Stomach (tissue), 9 donors: ENCODE data around the gene GPBP1. TPM values are rescaled to one million over a fixed set of nuclear protein-coding genes. Genes with fewer than 3 reads are reported as not detected.

ENCODE experiments used
- DNase-seq, 2 donors: peaks; one replicate each; pipeline versions ENCODE4 v3.0.0 to v3.0.0-alpha.2; 2013 to 2019
- H3K27ac ChIP-seq, 5 donors: fragments of 200-600 bp in 4 of 5; sonication (generic) in 4 of 5; one replicate each; pipeline ENCODE4 v1.5.1; 2013 to 2019; ENCODE audit warnings: mild to moderate bottlenecking in 1 of 5, moderate library complexity in 1 of 5
- H3K27me3 ChIP-seq, 3 donors: fragments of 200-600 bp; sonication (generic); one replicate each; pipeline ENCODE4 v1.5.1; 2017 to 2019; ENCODE audit warnings: mixed run types in 1 of 3
- H3K36me3 ChIP-seq, 4 donors: fragments of 200-600 bp; sonication (generic); 1 replicate in 3 of 4; 2 replicates in 1 of 4; pipeline ENCODE4 v1.5.1; 2016 to 2019
- H3K4me1 ChIP-seq, 4 donors: fragments of 200-600 bp; sonication (generic); one replicate each; pipeline ENCODE4 v1.5.1; 2016 to 2019
- H3K4me3 ChIP-seq, 4 donors: fragments of 200-600 bp; sonication (generic) in 3 of 4; one replicate each; pipeline ENCODE4 v1.5.1; 2016 to 2019; ENCODE audit warnings: mild to moderate bottlenecking in 1 of 4
- H3K9me3 ChIP-seq, 4 donors: fragments of 200-600 bp; sonication (generic); one replicate each; pipeline ENCODE4 v1.5.1; 2016 to 2019
- CTCF ChIP-seq, 7 experiments: fragments of 450-650 bp in 4 of 7; fragments of 200-600 bp in 3 of 7; sonication (generic) in 3 of 7; IDR thresholded peaks; one replicate each; pipeline ENCODE4 v1.5.1; 2016 to 2019; ENCODE audit warnings: antibody characterized with exemption in 7 of 7, control low read depth in 2 of 7, mild to moderate bottlenecking in 1 of 7
- EP300 ChIP-seq: sonication (generic); formaldehyde crosslinking; IDR thresholded peaks from one replicate; pipeline ENCODE4 v1.6.1; 2017; ENCODE audit warnings: antibody characterized with exemption
- POLR2A ChIP-seq, 4 donors: fragments of 450-650 bp; IDR thresholded peaks; one replicate each; pipeline ENCODE4 v1.6.1; 2016; ENCODE audit warnings: antibody characterized with exemption in 4 of 4, control low read depth in 2 of 4, mild to moderate bottlenecking in 1 of 4, moderate library complexity in 1 of 4
- POLR2AphosphoS5 ChIP-seq, 3 donors: sonication (generic); formaldehyde crosslinking; IDR thresholded peaks; one replicate each; pipeline ENCODE4 v1.6.1; 2016; ENCODE audit warnings: antibody characterized with exemption in 3 of 3
- WGBS, 5 donors: extraction: QIAGEN DNeasy Blood & Tissue Kit in 3 of 5; methylation state at CpG; one replicate each; pipeline versions ENCODE4 v1.1.5 to v1.1.7; 2013 to 2018; 5-methylcytosine and 5-hydroxymethylcytosine counted together
- intact Hi-C: fragments of 100-400 bp; cut with DNase I; formaldehyde crosslinking; loops from one replicate; pipeline ENCODE4 v1.15.1; 2023; ENCODE audit warnings: low total_unique reads
- polyA plus RNA-seq, 3 donors: library from polyadenylated mRNA; stranded (reverse); fragments of 200-250 nt; gene quantifications; one replicate each; pipeline ENCODE4 v1.2.3, GENCODE V29; 2013
- total RNA-seq, 5 donors: library from RNA; depleted of rRNA; stranded (reverse); fragments of >200 nt; gene quantifications; one replicate each; pipeline versions ENCODE4 v1.1.0 to v1.2.3, GENCODE V29; 2014 to 2016
- donor health status: healthy with polysubstance abuse.
- donor health status: Bipolar disorder and iron deficiency.
- donor health status: healthy.

The GPBP1 gene
- total and polyA plus RNA-seq, 8 donors = 29.8 to 155 (median 54.6) TPM

DNA sequence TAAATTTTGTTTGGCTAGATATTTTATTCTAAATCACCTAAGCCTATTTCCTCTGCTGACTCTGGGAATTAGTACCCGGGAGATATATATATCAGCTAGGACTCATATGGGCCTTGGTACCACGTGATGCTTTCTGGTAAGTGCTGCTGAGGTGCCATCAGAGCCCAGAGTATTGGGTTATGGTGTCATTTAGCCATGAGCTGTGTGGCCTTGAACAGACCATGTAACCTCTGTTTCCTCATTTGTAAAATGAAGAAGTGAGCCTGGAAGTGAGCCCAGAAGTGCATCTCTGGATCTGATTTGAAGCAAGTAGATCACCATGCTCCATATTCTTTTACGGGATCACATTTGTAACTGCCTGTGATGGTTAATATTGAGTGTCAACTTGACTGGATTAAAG, 126.1 kb downstream of the GPBP1 start:
- peaks cover 6 to 18% (median 10%) of the 10 kb centered on the region in 4 donors for H3K4me1 ChIP-seq
- no peak for DNase-seq
- H3K27me3 ChIP-seq = no peaks in the 10 kb centered on the region
- H3K27ac ChIP-seq = no peak overlapping the region
- no peaks in the 10 kb centered on the region for H3K36me3 ChIP-seq
- intact Hi-C loops = loop anchor here (5.0 to 10.0 kb wide), 2 partner anchors 205 to 1162 kb away; partner anchors contain the start of gene PLK2
- H3K4me3 ChIP-seq = no peak overlapping the region
- 89 to 97% (median 94%) methylated on average over 3 of the region's 3 CpGs for WGBS, 5 donors
- TF ChIP-seq EP300 = no peak
- TF ChIP-seq CTCF (IDR thresholded peaks at IDR 0.05) = no peak
- no peak for TF ChIP-seq POLR2AphosphoS5 (IDR thresholded peaks at IDR 0.05)
- no peak for TF ChIP-seq POLR2A (IDR thresholded peaks at IDR 0.05)
- H3K9me3 ChIP-seq = no peaks in the 10 kb centered on the region

- no peak overlapping the region for H3K27ac ChIP-seq
- H3K27me3 ChIP-seq = no peaks in the 10 kb centered on the region
- intact Hi-C loops = loop anchor here (5.0 to 10.0 kb wide), 2 partner anchors 203 to 1160 kb away; partner anchors contain the start of gene PLK2
- TF ChIP-seq POLR2A (IDR thresholded peaks at IDR 0.05) (no peak), POLR2AphosphoS5 (IDR thresholded peaks at IDR 0.05) (no peak), CTCF (IDR thresholded peaks at IDR 0.05) (no peak), EP300 (no peak)
- peak in 1 of 2 donors; percentile 34 for DNase-seq
- H3K4me1 ChIP-seq = peaks cover 6 to 18% (median 10%) of the 10 kb centered on the region in 4 donors
- 56 to 72% (median 60%) methylated on average over 6 of the region's 6 CpGs for WGBS, 5 donors
- no peak overlapping the region for H3K4me3 ChIP-seq
- H3K9me3 ChIP-seq = peaks cover 0 to 9% (median 2%) of the 10 kb centered on the region in 4 donors
- no peaks in the 10 kb centered on the region for H3K36me3 ChIP-seq
Measured at GRCh38 chr5:57302164-57302563, 128.3 kb downstream of the GPBP1 start.

DNA sequence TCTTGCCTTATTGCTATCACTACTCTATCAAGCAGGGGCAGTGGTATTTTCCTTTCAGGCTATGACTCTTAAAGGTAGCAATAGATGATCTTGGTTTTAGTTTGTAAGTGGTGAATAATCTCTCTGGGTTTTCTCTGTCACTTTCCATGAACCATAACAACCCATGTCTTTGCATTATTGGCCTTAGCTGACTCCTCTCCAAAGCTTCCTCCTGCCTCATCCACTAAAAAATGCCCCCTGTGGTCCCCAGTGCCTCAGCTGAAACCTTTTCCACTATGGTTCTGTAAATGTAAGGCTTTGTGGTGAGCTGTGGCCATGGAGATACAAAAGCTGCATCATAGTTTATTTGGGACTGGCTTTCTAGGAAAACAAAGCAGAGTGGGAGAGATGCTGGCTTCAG, 128.8 kb downstream of the GPBP1 start:
- Histone ChIP-seq H3K27me3 (no peaks in the 10 kb centered on the region), H3K4me1 (peaks cover 6 to 18% (median 10%) of the 10 kb centered on the region in 4 donors), H3K27ac (no peak overlapping the region), H3K9me3 (peaks cover 0 to 9% (median 2%) of the 10 kb centered on the region in 4 donors), H3K4me3 (no peak overlapping the region), H3K36me3 (no peaks in the 10 kb centered on the region)
- TF ChIP-seq POLR2A (IDR thresholded peaks at IDR 0.05) = no peak
- no peak for TF ChIP-seq CTCF (IDR thresholded peaks at IDR 0.05)
- no peak for DNase-seq
- intact Hi-C loops = loop anchor here (5.0 to 10.0 kb wide), 2 partner anchors 202 to 1160 kb away; partner anchors contain the start of gene PLK2

- Histone ChIP-seq H3K9me3 (peaks cover 0 to 11% (median 2%) of the 10 kb centered on the region in 4 donors), H3K27ac (no peak overlapping the region), H3K36me3 (no peaks in the 10 kb centered on the region), H3K27me3 (no peaks in the 10 kb centered on the region), H3K4me1 (peaks cover 0 to 5% (median 1%) of the 10 kb centered on the region in 4 donors), H3K4me3 (no peak overlapping the region)
- TF ChIP-seq POLR2AphosphoS5 (IDR thresholded peaks at IDR 0.05) = no peak
- no peak for TF ChIP-seq EP300
- no peak for TF ChIP-seq POLR2A (IDR thresholded peaks at IDR 0.05)
- no peak for TF ChIP-seq CTCF (IDR thresholded peaks at IDR 0.05)
- no peak for DNase-seq
- 80 to 95% (median 88%) methylated on average over 3 of the region's 3 CpGs for WGBS, 5 donors
- intact Hi-C loops = loop anchor here (5.0 to 10.0 kb wide), 2 partner anchors 201 to 1158 kb away; partner anchors contain the start of gene PLK2
Measured at GRCh38 chr5:57303985-57304384, 130.1 kb downstream of the GPBP1 start.
